Measurements from ENCODE around the gene LMF1.
"Not testable (repeated sequence)": the region's sequence is repeated elsewhere in the genome, so short reads cannot be mapped to it uniquely, and the experiment has no call there.

Gene LMF1

GRCh38 chr16:952321-952720 lies 18.5 kb downstream of the LMF1 start:
- DNase-seq (ENCODE audit: low read depth): no peak
- TF ChIP-seq CTCF (IDR thresholded peaks at IDR 0.05; ENCODE audit: control insufficient read depth, extremely low read depth, insufficient read depth): no peak
- H3K4me3 ChIP-seq (ENCODE audit: low read depth, low read length): no peak overlapping the region

- TF ChIP-seq CTCF (IDR thresholded peaks at IDR 0.05; ENCODE audit: control insufficient read depth, extremely low read depth, insufficient read depth): no peak
- H3K4me3 ChIP-seq (ENCODE audit: low read depth, low read length): no peak overlapping the region
Observed at GRCh38 chr16:951660-952301, 19.0 kb downstream of the LMF1 start.

GRCh38 chr16:950733-951573 lies 19.8 kb downstream of the LMF1 start:
- DNase-seq (ENCODE audit: low read depth): peak; percentile 34
- H3K4me3 ChIP-seq (ENCODE audit: low read depth, low read length): not testable (repeated sequence)

More at GRCh38 chr16:951660-952301, 19.0 kb downstream of the LMF1 start:
- DNase-seq (ENCODE audit: low read depth): no peak

- DNase-seq (ENCODE audit: low read depth); H3K4me3 ChIP-seq (ENCODE audit: low read depth, low read length): not testable (repeated sequence)
Observed at GRCh38 chr16:948767-949166, 22.0 kb downstream of the LMF1 start.

- not testable (repeated sequence) for DNase-seq (ENCODE audit: low read depth); H3K4me3 ChIP-seq (ENCODE audit: low read depth, low read length)
Observed at GRCh38 chr16:947922-948303, 22.9 kb downstream of the LMF1 start.

- no peak overlapping the region for H3K4me3 ChIP-seq (ENCODE audit: low read depth, low read length)
- TF ChIP-seq CTCF (IDR thresholded peaks at IDR 0.05; ENCODE audit: control insufficient read depth, extremely low read depth, insufficient read depth): no peak
- no peak for DNase-seq (ENCODE audit: low read depth)
Observed at GRCh38 chr16:947255-947921, 23.4 kb downstream of the LMF1 start.

GRCh38 chr16:946048-946395 lies 24.8 kb downstream of the LMF1 start:
- H3K4me3 ChIP-seq (ENCODE audit: low read depth, low read length): no peak overlapping the region
- DNase-seq (ENCODE audit: low read depth): no peak
- no peak for TF ChIP-seq CTCF (IDR thresholded peaks at IDR 0.05; ENCODE audit: control insufficient read depth, extremely low read depth, insufficient read depth)

- no peak overlapping the region for H3K4me3 ChIP-seq (ENCODE audit: low read depth, low read length)
- TF ChIP-seq CTCF (IDR thresholded peaks at IDR 0.05; ENCODE audit: control insufficient read depth, extremely low read depth, insufficient read depth): no peak
- DNase-seq (ENCODE audit: low read depth): no peak
Observed at GRCh38 chr16:945271-946047, 25.3 kb downstream of the LMF1 start.

All from LNCaP clone FGC (cell line).